ENCODE results near the gene PFAS. TPM values are rescaled to one million over a fixed set of nuclear protein-coding genes. Genes with fewer than 3 reads are reported as not detected.
A peak's percentile ranks its signal among the peaks of the same experiment; 100 is the strongest.
"Not testable (repeated sequence)": the region's sequence is repeated elsewhere in the genome, so short reads cannot be mapped to it uniquely, and the experiment has no call there.

Gene PFAS
- total and polyA plus RNA-seq, 3 donors from 2014 or later: 17.6 to 40.5 (median 33.3) TPM

DNA sequence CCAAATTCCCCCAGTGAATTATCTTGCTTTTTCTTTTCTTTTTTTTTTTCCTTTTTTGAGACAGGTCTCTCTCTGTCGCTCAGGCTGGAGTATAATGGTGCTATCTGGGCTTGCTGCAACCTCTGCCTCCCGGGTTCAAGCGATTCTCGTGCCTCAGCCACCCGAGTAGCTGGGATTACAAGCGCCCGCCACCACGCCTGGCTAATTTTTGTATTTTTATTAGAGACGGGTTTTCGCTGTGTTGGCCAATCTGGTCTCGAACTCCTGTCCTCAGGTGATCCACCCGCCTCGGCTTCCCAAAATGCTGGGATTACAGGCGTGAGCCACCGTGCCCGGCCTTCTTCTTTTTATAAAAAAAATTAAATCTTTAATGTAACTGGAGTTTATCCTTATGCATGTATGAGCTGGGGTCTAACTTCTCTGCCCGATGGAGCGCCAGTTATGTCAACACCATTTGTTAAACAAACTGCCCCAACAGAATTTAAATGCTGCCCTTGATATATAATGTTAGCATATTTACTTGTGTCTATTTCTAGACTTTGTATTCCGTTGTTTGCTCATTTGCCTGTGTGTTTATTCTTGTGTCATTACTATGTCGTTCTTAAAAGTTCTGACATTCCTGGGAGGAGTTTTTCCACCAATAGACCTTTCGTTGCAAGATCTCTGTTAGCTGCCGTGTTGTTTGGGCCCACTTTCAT lies 38.2 kb upstream of the PFAS start:
- Histone ChIP-seq H3K4me1 (peaks cover 3% of the 10 kb centered on the region), H3K9me3 (no peaks in the 10 kb centered on the region), H3K36me3 (ENCODE audit: low read depth, missing control alignments) (no peaks in the 10 kb centered on the region), H3K27me3 (no peaks in the 10 kb centered on the region), H3K27ac (peak overlapping the region in 1 of 2 donors; percentile 84), H3K4me3 (peak overlapping the region; percentile 47 to 59)
- intact Hi-C loops (cut with DNase I; ENCODE audit: low total_unique reads): no loop called here
- DNase-seq: no peak
- TF ChIP-seq, protein P1, sequence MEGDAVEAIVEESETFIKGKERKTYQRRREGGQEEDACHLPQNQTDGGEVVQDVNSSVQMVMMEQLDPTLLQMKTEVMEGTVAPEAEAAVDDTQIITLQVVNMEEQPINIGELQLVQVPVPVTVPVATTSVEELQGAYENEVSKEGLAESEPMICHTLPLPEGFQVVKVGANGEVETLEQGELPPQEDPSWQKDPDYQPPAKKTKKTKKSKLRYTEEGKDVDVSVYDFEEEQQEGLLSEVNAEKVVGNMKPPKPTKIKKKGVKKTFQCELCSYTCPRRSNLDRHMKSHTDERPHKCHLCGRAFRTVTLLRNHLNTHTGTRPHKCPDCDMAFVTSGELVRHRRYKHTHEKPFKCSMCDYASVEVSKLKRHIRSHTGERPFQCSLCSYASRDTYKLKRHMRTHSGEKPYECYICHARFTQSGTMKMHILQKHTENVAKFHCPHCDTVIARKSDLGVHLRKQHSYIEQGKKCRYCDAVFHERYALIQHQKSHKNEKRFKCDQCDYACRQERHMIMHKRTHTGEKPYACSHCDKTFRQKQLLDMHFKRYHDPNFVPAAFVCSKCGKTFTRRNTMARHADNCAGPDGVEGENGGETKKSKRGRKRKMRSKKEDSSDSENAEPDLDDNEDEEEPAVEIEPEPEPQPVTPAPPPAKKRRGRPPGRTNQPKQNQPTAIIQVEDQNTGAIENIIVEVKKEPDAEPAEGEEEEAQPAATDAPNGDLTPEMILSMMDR (IDR thresholded peaks at IDR 0.05): no peak
- no peak for TF ChIP-seq POLR2A (IDR thresholded peaks at IDR 0.05)
- WGBS, 2 donors: 12 to 20% methylated on average over 22 of the region's 22 CpGs

DNA sequence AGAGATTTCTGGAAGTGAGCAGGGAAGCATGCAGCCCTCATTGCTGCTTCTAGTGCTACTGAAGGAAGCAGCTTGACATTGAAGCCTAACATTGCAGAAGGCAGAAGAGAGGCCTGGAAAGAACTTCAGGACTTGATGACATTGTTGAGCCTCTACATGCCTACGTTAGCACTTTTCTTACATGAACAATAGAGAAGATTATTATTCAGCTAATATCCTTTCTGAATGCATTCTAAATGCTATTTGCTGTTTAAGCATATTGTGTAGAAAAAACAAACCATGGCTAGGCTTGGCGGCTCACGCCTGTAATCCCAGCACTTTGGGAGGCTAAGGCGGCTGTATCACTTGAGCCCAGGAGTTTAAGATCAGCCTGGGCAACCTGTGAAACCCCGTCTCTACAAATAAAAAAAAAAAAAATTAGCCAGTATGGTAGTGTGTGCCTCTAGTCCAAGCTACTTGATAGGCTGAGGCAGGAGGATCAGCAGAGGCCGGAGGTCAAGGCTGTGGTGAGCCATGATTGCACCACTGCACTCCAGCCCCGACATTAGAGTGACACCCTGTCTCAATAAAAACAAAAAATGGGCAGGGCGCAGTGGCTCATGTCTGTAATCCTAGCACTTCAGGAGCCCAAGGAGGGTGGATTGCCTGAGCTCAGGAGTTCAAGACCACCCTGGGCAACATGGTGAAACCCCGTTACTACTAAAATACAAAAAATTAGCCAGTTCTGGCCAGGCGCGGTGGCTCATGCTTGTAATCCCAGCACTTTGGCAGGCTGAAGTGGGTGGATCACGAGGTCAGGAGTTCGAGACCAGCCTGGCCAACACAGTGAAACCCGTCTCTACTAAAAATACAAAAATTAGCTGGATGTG lies 36.5 kb upstream of the PFAS start:
- intact Hi-C loops (cut with DNase I; ENCODE audit: low total_unique reads): no loop called here
- Histone ChIP-seq H3K27me3 (no peaks in the 10 kb centered on the region), H3K4me3 (no peak overlapping the region), H3K4me1 (peaks cover 3% of the 10 kb centered on the region), H3K9me3 (no peaks in the 10 kb centered on the region), H3K36me3 (ENCODE audit: low read depth, missing control alignments) (no peaks in the 10 kb centered on the region), H3K27ac (no peak overlapping the region)
- TF ChIP-seq, protein P1 (IDR thresholded peaks at IDR 0.05): no peak
- no peak for DNase-seq
- 76 to 80% methylated on average over 14 of the region's 14 CpGs for WGBS, 2 donors

DNA sequence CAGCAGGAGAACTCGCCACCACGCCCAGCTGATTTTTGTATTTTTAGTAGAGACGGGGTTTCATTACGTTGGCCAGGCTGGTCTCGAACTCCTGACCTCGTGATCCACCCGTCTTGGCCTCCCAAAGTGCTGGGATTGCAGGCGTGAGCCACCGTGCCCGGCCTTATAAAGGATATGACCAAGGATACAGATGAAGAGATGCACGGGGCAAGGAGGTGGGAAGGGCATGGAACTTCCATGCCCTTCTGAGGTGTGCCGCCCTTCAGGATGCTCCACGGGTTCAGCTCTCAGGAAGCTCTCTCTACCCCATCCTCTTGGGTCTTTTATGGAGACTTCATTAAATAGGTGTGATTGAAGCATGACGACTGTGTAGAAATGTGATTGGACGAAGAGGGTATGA lies 35.1 kb upstream of the PFAS start:
- H3K4me1 ChIP-seq; H3K27me3 ChIP-seq; intact Hi-C loops (cut with DNase I; ENCODE audit: low total_unique reads); H3K36me3 ChIP-seq (ENCODE audit: low read depth, missing control alignments); H3K27ac ChIP-seq; H3K9me3 ChIP-seq; H3K4me3 ChIP-seq; DNase-seq: not testable (repeated sequence)
- 83 to 89% methylated on average over 15 of the region's 15 CpGs for WGBS, 2 donors

DNA sequence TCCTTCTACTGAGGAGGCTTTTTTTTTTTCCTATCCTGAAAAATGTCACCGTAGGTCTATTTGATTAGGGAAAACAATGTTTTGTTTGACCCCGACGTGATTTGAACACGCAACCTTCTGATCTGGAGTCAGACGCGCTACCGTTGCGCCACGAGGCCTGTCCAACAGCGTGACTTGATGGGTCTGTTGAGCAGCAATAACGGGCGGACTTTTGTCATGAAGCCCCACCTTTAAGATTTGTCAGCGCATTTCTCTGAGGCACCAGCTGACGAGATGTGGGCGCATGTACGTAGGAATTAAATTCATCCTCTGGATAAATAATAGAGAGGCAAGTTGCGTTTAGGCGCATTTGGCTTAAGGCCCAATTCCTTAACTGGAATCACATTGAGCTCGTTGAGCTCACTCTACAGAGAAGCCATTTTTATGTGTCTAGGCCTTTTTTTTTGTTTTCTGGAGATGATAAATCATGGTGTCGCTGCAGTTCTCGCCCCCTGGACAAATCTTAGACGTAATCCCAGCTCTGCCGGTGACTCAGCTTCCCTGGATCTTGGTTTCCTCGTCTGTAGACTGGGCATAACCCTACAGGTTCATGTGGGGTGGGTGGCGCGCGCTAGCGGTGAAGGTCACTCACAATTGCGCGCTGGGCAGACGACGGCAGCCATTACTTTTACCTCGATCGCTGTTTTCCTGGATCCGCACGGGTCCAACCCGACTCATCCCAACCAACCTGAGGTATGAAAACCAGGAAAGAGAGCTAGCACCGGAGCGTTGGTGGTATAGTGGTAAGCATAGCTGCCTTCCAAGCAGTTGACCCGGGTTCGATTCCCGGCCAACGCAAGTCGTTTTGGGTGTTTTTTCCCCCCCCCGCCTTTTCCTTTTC lies 28.1 kb upstream of the PFAS start:
- no peaks in the 10 kb centered on the region for H3K9me3 ChIP-seq
- peak; percentile 95 for DNase-seq
- intact Hi-C loops (cut with DNase I; ENCODE audit: low total_unique reads): loop anchor here (5.0 kb wide), 1 partner anchor 34 kb away; no protein-coding TSS in a partner anchor
- peak overlapping the region; percentile 74 to 86 for H3K4me3 ChIP-seq
- no peaks in the 10 kb centered on the region for H3K36me3 ChIP-seq (ENCODE audit: low read depth, missing control alignments)
- peaks cover 10% of the 10 kb centered on the region for H3K4me1 ChIP-seq
- peak overlapping the region; percentile 99 for H3K27ac ChIP-seq
- WGBS, 2 donors: 0 to 1% methylated on average over 45 of the region's 45 CpGs
- H3K27me3 ChIP-seq: no peaks in the 10 kb centered on the region
- TF ChIP-seq POLR2A (IDR thresholded peaks at IDR 0.05): no peak
- TF ChIP-seq, protein P1 (IDR thresholded peaks at IDR 0.05): peak in 1 of 3 experiments; percentile 6
